DMS153 treated with DMSO at 0.1 percent for 48 hours (cell line): ENCODE data around the gene SUN5.
"Not testable (repeated sequence)": the region's sequence is repeated elsewhere in the genome, so short reads cannot be mapped to it uniquely, and the experiment has no call there.

Experiments used
- DNase-seq: peaks from one replicate; lab custom pipeline; 2025; ENCODE audit not compliant: unreplicated experiment; lab: John Stamatoyannopoulos, UW

The SUN5 gene

DNA sequence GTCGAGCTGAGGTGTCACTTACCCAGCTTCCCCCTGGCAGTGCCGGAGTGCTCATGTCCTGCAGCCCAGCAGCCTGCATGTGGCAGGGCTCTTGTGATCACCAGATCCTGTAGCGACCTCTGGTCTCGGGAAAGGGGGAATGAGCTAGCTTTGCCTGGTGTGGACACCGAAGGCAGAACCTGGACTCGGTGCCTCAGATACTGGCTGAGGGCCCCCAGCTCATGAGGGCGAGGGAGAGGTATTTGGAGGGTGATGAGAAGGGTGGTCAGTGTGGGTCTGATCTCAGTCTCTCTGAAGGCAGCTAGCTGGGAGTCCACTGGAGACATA, 26.3 kb downstream of the SUN5 start:
- no peak for DNase-seq

DNA sequence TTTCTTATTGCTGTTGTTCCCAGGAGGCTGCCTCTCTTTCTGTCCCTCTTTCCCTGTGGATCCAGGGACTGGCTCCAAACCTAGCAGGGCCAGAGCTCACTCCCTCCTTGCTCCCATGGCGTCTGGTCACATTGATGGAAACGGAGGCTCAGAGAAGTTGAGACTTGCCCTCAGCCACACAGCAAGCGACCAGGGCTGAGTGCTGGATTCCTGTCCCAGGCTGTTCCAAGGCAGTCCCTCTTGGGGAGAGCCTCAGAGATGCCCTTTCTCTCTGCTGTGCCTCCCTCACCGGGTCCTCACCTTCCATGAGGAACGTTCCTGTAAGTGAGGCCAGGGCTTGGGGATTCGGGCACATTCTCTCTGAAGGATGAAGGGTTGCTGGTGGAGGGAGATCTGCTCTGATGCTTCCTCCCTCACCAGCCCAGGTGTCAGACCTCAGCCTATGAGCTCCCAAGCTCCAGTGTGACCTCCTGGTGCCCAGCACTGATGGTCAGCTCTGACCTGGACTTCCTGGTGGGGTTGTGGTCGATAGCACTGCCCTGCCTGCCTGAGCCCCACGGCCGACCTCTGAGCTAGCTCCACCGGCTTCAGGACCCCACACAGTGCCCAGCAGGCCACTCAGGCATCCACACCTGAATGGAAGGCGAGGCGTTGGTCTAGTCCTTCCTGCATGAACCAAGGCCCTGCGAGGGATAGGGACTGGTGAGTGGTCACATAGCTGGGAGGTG, 26.8 kb downstream of the SUN5 start:
- no peak for DNase-seq

DNA sequence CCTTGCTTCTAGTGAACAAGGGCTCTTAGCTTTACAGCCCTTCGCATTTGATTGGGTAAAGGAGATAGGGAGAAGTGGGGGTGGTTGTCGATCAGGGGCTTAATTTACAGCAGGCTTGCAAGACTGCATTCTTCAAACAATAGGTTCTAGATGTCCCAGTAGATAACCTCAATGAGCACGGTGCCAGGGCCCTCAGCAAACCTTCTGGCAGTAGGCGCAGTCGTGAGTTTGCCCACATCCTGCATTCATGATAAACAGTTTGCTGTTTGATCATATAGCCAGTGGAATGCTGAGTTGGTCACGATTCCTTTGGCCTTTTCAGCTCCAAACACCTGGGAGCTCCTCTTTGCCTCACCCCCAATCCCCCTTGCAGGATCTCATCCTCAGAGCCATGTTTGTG, 27.5 kb downstream of the SUN5 start:
- DNase-seq, result no peak

DNA sequence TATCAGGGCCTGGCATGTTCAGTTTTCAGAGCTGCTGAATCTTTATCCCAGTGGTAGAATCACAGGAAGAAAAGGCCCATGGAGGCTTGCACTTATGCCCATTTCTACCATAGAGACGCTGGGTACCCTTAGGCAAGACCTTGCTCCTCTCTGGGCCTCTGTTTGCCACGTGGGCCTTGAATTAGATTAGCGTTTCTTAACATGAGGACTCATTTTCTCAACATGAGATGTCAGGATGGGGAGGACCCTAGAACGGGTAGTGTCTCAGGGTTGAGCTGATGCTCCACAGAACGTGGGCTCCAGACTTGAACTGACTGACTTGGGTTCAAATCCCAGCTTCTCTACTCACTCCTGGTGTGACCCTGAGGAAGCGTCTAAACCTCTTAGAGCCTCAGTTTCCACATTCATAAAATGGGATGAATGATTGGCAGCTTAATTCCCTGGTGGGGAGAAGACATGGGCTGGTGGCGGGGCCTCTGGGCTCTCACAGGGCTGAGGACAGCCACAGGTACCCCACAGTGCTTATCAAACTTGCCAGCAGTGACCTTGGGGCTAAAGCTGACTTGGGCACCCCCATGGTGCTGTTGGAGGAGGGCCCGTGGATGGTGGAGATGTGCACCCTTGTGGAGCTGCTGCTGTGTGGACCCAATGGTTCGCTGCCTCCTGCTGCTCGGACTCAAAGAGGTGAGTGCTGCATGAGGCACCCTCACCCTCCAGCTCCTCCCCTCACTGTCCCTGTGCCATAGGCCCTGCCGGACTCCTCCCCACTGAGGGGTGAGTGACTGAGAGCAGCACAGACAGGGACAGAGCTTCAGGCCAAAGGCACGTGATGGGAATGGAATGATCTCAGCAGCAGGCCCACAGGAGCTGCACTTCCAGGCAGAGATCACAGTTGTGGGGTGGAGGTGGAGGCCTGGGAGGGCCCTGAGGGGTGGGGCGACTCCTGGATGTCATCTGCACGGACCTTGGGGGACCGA, 28.2 kb downstream of the SUN5 start:
- no peak for DNase-seq

DNA sequence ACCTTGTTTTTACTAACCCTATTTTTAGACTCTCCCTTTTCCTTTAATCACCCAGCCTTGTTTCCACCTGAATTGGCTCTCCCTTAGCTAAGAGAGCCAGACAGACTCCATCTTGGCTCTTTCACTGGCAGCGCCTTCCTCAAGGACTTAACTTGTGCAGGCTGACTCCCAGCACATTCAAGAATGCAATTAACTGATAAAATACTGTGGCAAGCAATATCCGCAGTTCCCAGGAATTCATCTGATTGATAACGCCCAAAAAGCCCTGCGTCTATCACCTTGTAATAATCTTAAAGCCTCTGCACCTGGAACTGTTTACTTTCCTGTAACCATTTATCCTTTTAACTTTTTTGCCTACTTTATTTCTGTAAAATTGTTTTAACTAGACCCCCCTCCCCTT, 29.1 kb downstream of the SUN5 start:
- not testable (repeated sequence) for DNase-seq

DNA sequence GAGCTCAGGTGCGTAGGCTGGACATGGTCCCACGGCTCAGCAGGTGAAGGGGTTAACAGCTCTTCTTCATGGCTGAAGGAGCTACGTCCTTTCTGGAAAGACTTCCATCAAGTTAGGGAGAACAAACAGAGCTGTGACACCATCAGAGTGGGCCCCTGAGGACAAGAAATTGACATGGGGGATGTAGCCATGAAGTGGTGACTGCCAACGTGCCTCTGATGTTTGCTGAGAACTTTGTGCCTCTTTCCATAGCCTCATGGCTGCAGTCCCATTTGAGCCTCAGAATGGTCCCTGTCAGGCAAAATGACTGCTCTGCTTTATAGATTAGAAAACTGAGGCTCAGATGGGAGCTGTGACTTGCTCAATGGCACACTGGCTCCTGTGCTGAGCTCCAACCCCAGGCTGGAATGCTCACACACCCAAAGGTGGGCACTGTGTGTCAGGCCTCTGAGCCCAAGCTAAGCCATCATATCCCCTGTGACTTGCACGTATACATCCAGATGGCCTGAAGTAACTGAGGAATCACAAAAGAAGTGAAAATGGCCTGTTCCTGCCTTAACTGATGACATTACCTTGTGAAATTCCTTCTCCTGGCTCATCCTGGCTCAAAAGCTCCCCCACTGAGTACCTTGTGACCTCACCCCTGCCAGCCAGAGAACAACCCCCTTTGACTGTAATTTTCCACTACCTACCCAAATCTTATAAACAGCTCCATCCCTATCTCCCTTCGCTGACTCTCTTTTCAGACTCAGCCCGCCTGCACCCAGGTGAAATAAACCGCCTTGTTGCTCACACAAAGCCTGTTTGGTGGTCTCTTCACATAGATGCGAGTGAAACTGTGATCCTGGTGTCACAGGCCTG, 29.8 kb downstream of the SUN5 start:
- not testable (repeated sequence) for DNase-seq

DNA sequence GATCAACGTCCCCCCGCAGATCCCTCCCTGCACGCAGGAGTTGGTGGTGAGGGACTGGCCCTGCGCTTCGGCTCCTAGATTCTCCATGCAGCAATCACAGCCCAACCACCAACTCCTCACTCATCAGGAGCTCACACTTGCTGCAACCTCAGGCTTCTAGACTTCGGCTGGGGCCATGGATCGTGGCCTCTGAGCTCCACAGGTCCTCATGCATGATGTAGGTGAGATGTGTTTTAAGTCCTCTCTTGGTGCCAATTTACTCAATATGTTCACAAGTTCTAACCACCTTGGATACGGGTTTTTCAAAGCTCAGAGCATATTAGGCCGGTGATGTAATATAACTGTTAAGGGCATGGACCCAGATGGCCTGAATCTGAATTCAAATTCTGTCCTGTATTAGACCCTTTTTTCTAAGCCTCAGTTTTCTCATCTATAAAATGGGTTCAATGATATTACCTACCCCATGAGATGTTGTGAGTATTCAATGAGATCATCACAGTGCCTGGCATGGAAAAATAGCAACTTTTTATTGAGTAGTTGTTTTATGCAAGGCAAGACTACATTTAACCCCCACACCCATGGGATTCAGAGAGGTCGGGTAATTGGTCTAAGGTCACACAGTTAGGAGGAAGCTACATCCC, 31.0 kb downstream of the SUN5 start:
- no peak for DNase-seq

DNA sequence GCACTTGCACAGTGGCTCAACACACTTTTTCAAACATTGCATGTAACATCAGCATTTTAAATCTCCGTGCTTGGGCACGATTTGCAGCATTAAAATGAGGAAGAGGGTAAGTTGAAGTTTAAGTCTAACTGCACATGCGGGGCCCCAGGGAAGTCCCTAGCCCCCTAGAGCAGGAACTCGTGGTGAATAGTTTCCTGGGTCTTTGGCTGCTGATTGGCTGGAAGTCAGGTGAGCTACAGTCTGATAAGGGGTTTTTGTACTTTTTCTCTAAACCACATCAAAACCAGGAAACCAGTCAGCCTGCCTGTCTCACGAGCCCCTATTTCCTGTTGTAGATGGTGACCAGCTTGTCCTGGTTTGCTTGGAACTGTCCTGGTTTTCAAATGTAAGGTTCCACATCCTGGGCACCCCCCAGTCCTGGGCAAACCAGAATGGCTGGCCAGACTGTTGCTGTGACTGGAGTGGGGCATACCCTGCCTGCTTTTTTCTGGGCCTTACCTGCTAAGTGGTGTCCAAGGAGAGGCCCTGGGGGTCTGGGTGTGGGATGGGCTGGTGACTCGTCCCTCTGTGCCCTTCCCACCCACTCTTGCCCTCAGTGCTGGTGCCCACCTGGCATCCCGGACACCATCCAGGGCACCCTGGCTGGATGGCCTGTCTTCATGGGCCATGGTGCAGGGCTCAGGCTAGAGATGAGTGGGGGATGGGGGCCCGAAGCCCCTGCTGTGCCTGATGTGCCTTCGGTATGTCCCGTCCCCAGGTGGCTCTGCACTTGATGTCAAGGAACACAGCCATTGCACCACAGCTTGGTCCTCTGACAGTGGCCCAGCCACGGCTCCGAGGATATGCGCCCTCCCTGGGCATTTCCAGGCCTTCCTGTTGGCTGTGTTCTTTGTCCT, 31.8 kb downstream of the SUN5 start:
- DNase-seq, result no peak

DNA sequence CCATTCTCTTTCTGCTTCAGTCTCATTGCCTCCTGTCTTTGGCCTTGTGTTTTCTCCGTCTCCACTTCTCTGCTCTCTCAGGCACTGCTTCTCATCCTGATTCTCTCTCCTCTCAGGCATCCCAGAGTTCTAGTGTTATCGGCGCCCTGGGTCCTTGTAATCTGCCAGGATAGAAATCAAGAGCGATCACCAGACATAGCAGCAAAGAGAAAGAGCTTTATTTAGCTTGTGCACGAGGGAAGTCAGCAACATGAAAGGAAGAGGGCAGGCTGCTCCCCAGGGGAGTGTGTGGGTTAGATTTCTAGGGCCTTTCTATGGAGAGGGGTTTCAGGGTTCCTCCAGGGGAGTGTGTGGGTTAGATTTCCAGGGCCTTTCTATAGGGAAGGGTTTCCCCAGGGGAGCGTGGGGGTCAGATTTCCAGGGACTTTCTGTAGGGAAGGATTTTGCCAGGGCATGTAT, 32.5 kb downstream of the SUN5 start:
- DNase-seq, result no peak

DNA sequence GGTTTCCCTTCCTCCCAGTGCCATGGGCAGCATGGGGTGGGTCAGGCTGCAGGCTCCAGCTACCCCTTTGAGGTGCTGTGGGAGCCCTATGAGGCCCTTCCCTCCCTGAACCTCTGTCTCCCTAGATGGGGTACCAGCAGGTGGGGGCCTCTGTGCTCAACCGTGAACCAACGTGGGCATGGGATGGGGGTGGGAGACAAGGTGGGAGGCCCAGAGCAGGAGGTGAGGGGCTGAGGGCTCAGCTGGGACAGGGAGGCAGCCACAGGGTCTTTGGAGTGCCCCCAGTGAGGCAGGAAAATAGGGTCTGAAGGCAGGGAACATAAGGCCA, 33.3 kb downstream of the SUN5 start:
- no peak for DNase-seq

DNA sequence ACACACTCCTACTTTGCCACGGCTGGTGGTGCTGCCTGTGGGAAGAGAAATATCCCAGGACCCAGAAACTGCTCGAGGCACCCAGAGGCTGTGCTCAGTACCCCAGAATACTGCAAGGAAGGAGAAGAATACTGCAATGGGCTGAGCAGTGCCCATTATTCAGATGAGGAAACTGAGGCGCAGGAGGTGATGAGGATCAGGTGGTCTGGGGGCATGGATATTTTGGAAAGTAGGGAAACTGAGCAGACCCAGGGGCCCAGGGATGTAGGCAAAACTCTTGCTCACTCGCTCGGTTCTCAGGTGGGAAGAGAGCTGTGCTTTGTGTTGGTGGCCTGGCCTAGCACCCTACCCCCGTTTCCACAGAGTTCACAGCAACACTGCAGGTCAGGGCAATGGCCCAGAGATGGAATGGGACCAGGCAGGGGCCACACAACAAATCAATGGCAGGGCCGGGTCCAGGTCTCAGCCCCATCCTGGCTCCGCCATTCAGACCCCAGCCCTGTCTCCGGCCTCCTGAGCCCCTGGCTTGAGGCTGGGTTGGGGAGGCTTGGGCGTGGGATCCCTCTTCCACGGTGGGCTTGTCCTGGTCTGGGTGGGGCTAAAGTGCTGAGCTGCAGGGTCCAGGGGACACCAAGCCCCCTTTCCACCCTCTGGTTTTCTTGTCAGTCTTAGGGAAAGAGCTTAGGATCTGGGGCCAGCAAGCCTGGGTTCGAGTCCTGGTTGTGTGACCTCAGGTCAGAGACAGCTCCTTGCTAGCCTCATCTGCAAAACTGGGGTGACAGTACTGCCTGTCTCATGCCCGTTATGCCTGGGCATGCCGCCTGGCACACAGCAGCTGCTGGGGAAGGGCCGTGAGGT, 33.9 kb downstream of the SUN5 start:
- no peak for DNase-seq

DNA sequence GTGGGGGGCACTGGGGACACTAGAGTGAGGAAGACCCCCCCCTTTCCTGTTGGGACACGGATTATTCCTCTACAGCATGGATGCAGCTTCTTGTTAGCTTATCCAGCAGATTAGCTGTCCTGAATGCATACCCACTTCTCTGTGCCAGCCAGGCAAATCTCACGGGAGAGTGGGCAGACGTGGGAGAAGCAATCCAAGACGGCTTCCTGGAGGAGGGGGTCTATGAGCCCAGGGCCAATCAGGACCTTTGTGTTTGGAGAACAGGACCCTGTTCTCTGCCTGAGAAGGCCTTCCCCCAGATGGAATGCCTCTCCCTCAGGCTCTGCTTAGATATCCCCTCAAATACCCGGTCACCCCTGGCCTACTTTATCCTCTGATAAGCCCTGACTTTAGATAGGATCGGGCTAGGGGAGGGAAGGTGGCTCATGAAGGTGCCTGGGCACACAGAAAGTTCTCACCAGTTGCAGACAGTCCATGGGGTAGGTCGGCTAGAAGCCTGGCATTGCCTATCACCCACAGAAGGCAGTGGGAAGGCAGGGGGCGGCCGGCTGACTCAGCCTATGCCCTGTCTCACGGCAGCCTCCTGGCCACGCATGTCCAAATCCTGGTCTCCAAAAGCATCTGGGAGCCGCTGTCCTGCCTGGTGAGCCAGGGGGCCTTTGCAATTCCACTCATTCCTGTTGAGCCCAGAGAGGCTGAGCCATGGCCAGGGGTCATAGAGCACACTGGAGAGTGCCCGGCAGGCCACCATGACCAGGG, 34.7 kb downstream of the SUN5 start:
- DNase-seq, result no peak

DNA sequence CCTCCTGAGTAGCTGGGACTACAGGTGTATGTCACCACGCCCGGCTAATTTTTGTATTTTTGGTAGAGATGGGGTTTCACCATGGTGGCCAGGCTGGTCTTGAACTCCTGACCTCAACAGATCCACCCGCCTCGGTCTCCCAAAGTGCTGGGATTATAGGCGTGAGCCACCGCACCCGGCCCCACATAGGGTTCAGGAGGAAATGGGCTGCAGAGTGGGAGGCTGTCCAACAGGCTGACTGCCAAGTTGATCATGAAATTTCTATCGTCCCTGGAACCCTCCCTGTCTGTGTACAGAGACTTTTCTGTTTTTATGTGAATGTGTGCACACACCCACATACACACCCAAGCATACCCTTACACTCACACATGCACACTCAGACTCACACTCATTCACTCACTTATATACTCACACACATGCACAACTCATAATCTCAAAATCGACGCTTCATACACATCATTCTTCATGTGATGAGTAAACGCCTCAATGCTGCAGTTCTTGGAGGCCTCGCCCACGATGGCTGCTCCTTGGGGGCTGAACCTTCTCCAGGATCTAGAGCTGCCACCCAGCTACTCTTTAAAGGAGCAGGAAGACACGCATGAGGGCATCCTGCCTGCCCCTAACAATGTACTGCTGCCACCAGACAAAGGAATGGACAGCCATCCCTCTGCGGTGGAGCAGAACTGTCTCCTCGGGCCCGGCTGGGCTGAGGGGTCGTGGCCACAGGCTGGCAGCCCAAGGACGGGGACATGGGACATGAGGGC, 35.6 kb downstream of the SUN5 start:
- no peak for DNase-seq

DNA sequence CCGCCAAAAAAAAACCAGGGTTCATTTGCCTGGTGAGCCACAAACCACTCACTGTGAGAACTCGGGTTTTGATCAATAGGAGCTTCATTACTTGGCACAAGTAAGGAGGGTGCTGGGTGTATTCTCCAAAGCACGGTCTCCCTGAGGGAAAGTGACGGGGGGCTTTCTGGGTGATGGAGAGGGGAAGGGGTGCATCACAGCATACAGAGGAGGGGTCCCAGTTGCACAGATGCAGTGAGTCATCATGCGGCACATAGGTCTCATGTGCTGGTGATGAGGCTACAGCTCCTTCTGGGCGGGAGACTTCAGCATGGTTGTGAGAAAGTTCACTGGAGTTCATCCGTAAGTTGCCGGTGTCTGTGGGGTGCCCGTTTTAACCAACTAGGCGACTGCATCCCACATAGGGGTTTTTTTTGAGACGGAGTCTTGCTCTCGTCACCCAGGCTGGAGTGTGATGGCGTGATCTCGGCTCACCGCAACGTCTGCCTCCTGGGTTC, 36.2 kb downstream of the SUN5 start:
- no peak for DNase-seq

DNA sequence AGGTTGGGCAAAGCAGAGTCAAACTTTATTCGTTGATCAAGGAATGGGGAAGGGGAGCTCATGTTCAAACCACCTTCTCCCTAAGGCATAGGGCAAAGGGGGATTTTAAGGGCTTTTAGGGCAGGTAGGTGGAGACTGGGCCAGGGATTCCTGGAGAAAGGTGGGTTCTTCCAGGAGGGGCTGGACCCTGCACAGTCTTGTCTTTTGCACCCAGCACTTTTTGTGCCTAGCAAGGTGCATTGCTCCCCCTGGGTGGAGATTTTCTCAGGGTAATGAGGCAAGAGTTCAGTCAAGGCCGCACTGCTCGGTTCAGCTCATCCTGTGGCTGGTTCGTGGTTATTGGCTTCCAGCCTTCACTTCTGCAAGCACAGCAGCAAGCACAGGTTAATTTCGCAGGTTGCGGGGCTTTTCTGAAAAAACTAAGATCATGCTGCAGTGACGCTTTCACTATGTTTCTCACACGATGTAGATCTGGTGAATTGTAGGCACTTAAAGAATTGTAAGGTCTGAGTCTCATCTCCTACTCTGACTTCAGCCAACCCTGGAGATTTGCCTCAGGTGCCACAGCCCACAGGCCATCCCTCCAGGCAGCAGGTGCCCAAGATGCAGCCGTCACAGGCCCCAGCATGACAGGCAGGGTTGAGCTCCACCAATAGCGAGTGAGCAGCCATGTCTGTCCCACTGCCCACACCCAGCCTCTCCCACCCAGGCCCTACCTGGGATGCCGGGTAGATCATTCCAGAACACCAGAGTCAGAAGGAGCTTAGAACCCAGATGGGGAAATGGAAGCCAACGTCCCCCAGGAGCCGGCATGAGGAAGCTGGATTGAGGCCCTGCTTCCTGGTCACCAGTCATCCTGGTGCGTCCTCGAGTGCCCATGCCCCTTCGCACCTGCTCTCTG, 37.1 kb downstream of the SUN5 start:
- DNase-seq, result no peak

DNA sequence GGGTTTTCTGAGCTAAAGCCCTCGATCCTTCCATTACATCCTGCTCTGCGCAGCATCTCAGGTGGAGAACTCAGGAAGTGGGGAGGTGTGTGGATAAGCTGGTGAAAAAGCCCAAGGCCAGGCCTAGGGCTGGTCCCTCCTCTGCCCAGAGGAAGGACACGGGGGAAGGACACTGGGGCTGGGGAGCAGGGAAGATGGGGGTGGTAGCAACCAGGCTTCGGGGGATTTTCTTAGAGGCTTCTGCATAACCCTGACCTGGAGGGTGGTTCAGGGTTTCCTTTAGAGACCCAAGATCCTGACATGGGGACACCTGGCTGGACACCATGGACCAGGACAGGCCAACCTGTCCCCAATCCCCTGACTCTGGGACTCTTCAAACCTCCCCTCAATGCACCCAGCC, 37.9 kb downstream of the SUN5 start:
- DNase-seq, result no peak
